Right ventricle myocardium superior (tissue), 1 donor: Measurements from ENCODE around the gene CEP72. TPM values are rescaled to one million over a fixed set of nuclear protein-coding genes. Genes with fewer than 3 reads are reported as not detected.

Source experiments
- ATAC-seq: fragments of 200-7000 bp; cut with Tn5 transposase; one replicate; pipeline ENCODE4 v1.9.1; 2020; ENCODE audit warnings: mild to moderate bottlenecking; ENCODE audit not compliant: poor library complexity
- DNase-seq: peaks from one replicate; pipeline ENCODE4 v3.0.0-alpha.2; 2020
- intact Hi-C: fragments of 100-400 bp; cut with DNase I; formaldehyde crosslinking; loops from one replicate; pipeline ENCODE4 v1.11.2; 2022
- total RNA-seq: library from RNA; stranded (reverse); fragmentation: NEBNext Ultra II Directional; extraction: Animal tissue kit (Norgen Biotek cat#: 25700); gene quantifications from one replicate; pipeline ENCODE4 v1.2.1, GENCODE V29; 2021
- donor health status: DM: no; HTN: yes; CAD: no; lungs with severe emphysema.

CEP72 gene
- total RNA-seq, 1 donor from 2014 or later = 1.7 TPM

DNA sequence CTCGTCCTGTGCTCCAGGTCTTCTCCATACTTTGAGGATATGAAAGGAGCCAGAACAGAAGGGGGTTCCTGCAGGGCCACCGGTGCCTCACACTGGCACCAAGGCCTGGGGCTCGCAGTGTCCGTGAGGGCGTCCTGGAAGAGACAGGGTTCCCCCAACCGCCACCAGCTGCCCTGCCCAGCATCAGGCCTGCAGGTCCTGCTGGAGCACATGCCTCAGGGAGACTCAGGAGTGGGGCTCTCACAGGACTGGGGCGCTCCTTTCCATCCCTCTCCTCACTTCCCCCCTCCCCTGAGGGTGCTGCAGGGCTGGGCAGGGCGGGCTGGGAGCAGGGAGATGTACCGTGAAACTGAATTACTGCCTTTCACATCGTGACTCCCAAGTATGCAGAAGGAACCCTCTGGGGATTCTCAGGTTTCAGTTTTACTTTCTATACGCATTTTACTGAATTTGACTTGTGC, 31.7 kb downstream of the CEP72 start:
- intact Hi-C loops = no loop called here
- no peak for DNase-seq
- no peak for ATAC-seq

DNA sequence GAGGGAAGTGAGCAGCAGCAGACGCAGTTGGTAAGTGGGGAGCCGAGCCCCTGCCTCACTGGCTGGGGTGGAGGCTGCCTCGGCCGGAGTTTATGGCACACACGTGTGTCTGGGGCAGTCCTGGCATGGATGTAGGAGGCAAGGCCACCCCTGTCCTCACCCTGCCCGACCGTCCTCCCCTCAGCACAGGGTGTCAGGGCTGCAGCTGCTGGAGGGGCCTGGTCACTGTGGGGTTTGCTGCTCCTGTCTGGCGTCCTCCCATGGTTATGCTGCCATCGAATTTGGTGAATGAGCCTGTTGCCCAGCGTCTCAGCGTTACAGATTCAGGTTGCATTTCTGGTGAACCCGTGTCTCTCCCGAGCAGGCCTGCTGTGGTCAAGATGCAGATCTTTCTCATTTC, 32.4 kb downstream of the CEP72 start:
- no peak for ATAC-seq
- intact Hi-C loops = no loop called here
- no peak for DNase-seq

DNA sequence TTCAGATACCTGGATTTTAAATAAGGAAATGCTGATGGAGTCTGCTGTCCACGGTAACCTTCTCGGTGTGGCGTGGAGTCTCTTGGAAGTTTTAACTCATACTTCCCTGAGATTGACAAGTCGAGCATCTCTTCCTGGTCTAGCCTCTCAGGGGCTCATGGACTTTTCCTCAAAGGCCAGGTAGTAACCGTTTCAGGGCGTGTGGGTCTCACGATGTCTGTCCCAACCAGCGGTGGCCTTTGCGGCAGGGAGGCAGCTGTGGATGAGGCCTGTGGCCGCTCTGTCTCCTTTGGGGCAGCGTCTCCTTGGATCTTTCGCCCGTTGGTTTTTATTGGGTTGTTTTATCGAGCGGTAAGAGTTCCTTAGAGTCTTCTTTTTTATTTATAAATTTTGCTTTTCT, 32.8 kb downstream of the CEP72 start:
- ATAC-seq = no peak
- DNase-seq = no peak
- intact Hi-C loops = no loop called here

DNA sequence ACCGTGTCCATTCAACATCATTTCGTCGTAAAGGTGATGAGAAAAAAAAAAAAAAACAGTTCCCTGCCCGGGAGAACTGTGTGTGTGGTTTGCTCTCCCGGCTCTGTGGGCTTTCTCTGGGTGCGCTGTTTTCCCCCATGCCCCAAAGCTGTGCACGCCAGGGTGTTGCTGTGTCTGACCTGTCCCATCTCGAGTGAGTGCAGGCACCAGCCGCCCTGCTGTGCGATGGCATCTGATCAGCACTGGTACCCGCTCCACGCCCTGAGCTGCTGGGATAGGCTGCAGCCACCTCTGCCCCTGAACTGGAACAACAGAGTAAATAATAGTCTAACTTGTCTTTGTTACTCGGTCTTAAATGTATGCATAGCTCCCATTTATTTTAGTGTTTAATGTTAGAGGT, 33.3 kb downstream of the CEP72 start:
- ATAC-seq (no peak), DNase-seq (no peak)
- intact Hi-C loops = no loop called here

DNA sequence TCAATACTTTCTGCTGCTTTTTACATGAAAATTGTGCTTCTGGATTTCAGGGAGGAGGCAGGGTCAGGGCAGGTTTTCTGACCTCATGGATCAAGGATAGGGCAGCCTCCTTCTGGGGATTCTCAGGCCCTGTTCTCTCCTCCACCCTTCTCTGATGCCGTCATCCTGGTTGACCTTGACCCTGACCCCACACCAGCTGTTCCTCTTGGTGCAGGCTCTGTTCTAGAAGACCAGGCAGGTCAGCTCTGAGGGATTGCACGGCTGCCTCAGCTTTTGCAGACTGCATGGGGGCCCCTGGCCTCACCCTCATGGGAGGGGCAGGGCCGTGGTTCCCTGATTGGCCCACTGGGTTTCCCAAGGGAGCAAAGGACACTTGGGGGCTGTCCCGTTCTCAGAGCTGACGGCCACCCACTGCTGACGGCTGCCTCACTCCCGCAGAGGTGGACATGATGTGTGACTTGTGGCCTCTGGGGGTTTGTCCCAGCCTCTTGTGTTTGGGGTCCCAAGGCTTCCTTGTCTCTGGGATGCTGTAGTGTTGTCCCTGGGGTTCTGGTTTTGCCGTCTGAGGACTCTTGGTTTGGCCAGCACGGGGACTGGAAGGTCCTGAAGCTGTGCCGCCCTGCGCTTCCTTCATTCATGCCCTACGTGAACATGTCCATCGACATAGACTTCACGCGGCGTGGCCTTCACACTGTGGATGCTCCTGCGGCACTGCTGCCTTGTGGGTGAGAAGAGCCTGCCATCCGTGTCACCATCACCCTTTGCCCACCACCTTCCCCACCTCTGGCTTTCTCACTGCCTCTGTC, 34.5 kb downstream of the CEP72 start:
- intact Hi-C loops = no loop called here
- ATAC-seq (no peak), DNase-seq (no peak)

DNA sequence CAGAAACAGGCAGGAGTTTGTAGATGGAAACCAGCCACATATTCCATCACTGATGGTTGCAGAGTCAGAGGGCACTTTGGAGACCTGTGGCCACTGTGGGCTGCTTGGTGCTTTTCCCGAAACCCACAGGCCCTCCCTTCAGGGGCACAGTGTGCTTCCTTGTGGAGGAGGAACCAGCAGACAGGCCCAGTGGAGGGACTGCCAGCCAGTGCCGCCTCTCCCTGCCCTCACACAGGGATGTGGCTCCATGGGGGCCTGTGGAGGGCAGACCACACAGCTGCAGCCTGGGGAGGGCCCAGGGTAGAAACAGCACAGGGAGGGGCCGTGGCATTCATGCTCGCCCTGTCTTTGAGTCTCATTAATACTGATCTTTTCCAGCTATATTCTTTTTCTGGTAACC, 35.2 kb downstream of the CEP72 start:
- no peak for ATAC-seq
- intact Hi-C loops = no loop called here
- DNase-seq = no peak

DNA sequence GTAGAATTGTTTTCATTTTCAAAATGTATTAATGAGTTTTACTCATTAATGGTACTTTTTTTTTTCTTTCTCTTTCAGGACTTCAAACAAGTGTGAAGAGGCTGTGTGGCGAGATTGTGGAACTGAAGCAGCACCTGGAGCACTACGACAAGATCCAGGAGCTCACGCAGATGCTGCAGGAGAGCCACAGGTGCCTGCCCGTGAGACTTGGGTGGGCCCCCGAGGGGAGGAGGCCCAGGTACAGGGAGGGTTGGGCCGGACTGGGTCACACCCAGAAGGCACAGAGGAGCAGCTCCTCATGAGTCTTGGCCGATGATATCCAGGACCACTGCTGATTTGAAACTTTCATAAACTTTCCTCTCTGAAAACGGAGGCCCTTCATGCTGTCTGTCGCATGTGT, 35.6 kb downstream of the CEP72 start:
- intact Hi-C loops = no loop called here
- DNase-seq = no peak

DNA sequence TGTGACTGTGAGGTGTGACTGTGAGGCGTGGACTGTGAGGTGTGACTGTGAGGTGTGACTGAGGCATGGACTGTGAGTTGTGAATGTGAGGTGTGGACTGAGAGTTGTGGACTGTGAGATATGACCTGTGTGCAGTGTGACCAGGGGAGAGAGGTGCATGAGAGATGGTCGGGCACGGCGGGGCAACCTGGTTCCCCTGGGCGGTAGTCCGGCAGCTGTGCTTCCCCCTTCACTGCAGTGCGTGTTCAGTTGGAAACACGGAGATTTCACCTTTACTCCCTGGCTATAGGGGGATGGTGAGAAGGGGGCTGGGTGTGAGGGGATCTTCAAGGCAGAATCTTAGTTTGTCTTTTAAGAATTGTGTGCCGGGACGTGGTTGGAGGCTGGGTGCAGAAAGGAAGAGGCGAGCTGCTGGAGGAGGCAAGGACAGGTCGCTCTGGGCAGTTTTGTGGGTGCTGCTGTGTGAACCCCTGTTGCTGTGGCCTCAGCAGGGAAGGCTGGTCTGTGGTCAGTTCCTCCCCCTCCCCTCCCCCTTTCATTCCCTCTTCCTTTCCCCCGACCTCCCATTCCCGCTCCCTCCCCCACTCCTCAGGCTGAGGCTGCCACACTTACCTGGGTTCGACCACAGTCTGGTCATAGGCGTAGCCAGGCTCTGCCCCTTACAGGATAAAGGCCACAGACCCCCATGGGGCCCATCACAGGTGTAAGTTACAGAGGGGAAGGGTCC, 39.3 kb downstream of the CEP72 start:
- ATAC-seq (no peak), DNase-seq (no peak)
- intact Hi-C loops = no loop called here

More for the DNA sequence above, 35.6 kb downstream of the CEP72 start:
- ATAC-seq = no peak

DNA sequence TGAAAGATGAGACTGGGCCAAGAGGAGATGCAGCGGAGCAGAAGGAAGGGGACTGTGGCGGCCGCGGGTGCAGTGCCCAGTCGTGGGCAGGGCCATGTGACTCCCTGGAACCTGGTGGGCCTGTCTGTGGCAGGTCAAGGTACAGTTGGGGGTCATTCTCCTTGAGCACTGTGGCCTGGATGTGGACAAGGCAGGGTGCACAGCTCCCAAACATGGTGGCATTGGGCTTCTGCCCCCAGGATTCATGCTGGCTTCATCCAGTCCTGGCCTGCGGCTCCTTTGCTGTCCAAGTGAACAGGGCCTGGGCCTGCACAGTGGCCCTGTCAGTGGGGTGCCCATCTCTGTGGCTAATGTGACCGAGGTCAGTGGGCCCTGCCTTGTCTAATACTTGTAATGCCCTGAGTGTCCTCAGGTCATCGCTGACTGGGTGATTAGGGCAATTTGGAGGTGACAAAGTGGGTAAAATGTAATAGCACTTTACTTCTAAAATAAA, 39.9 kb downstream of the CEP72 start:
- no peak for ATAC-seq
- intact Hi-C loops = no loop called here
- no peak for DNase-seq

DNA sequence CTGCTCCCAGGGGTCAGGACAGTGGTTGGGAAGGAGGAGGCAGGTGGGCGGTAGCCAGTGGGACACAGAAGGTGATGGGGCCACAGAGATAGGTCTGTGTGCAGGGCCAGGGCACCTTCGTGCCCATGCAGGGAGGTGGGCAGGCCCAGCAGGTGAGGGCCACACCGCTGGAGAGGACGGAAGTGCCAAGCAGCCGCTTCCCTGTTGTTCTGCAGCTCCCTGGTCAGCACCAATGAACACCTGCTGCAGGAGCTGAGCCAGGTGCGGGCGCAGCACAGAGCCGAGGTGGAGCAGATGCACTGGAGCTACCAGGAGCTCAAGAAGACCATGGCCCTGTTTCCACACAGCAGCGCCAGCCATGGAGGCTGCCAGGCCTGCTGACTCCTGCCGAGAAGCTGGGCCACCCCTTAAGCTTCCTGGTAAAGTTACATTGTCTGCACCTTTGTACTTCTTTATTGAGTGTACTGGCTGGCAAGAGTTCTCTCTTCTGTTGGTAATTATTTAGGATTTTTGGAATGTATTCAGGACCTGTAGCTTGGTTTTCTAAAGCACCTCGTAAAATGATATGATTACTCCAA, 40.7 kb downstream of the CEP72 start:
- intact Hi-C loops = no loop called here
- no peak for DNase-seq
- ATAC-seq = no peak

DNA sequence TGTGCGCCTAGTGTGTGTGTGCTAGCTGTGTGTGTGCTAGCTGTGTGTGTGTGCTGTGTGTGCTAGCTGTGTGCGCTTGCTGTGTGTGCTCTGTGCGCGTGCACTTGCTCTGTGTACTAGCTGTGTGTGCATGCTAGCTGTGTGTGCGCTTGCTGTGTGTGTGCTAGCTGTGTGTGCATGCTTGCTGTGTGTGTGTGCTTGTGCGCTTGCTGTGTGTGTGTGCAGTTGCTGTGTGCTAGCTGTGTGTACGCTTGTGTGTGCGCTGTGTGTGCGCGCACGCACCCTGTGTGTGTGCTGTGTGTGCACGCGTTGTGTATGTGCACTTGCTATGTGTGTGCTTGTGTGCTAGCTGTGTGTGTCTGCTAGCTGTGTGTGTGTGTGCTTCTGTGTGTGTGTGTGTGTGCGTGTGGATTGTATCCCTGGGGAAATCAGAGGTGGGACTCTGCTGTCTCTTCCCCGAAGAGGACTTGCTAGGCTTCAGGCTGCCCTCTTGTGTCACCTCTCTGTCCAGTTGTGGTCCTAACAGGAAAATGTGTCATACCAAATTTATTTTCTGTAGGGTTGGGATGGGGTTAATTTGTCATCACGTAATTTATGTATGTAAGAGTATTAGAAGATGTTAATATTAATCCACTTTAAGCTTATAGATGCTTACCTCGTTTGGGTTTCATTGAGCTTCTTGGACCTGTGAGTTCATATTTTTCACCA, 42.1 kb downstream of the CEP72 start:
- ATAC-seq = no peak
- DNase-seq = no peak

DNA sequence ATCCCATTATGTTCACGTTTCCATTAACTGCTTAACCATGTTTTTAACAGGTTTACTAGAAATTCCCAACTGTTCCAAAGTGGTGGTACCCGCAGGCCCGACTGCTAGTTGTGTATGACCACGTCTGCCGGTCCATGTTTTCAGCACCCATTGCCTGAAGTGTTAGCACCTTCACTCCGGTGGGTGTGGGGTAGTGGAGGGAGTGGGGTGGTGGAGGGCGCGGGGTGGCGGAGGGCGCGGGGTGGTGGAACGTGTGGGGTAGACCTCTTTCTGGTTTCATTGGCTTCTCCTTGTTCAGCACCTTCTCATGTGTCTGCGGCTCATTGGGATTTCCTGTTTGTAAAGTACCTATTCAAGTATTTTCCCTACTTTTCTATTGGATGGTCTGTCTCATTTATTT, 43.3 kb downstream of the CEP72 start:
- DNase-seq = no peak
- no peak for ATAC-seq
- intact Hi-C loops = no loop called here

More for the DNA sequence above, 42.1 kb downstream of the CEP72 start:
- intact Hi-C loops = no loop called here

DNA sequence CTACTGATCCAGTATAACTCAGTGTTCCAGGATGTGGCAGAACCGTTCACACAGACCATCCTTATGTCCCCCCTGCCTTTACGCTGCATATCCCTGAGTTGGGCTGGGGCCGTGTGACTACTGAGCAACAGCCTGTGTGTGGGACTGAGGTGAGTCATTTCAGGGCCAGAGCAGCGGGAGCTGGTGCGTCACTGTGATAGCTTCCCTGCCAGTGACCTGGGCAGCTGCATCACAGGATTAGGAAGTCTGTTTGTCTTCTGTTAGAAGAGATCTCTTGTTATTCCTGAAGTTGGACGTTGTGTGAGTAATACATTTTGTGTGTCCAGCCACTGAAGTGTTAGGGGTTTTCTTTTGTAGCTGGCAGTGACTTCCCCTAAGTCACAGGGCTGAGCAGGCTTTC, 45.4 kb downstream of the CEP72 start:
- no peak for ATAC-seq
- peak; percentile 17 for DNase-seq
- intact Hi-C loops = no loop called here

DNA sequence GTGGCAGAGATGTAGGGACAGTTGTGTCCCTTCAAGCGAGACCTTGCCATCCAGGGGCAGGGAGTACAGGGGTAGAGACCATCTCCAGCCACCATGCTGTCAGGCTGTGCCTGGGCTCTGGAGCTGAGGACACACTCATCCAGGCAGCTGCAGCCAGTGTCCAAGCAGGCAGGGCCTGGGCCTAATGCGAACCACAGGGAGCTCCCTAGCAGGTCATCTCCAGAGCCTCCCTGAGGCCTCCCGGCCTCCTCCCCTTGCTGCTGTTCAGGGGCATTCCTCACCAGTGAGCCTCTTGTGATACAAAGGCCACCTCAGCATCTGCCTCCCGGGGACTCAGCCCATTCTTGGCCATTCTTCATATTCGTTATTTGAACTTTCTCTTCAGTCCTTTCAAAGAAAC, 46.0 kb downstream of the CEP72 start:
- DNase-seq (peak; percentile 30), ATAC-seq (peak; percentile 10)
- intact Hi-C loops = no loop called here

DNA sequence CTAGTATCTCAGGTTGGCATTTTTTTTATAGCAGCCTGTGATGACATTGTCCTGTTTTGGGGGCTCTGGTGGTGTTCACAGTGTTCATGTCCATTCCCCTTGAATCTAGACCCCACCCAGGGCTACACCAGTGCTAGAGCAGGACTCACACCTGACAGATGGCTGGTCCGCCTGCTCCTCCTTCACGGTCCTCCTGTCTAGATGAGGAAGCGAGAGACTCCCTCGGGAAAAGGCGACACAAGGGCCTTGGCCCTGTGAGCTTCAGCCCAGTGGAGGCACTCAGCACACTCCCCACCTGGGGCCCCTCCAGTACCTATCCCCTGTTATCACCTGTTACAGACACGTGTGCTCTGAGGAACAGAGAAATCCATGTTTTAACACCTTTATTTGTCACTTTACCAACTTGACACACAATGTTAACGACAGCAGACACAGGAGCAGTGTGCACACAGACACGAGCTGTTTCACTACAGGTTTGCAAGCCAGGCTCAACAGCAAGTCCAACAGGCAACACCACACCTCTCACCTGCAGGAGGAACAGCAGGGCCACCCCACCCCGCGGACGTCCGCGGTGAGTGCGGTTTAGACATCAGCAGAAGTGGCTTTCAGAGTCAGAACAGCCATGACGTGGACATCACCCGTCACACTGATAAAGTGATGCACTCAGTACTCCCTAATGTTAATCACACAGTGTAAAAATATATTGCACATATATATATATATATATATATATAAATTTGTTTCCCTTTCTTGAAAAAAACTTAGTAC, 47.5 kb downstream of the CEP72 start:
- DNase-seq = peak; percentile 24
- ATAC-seq = no peak
- intact Hi-C loops = no loop called here

DNA sequence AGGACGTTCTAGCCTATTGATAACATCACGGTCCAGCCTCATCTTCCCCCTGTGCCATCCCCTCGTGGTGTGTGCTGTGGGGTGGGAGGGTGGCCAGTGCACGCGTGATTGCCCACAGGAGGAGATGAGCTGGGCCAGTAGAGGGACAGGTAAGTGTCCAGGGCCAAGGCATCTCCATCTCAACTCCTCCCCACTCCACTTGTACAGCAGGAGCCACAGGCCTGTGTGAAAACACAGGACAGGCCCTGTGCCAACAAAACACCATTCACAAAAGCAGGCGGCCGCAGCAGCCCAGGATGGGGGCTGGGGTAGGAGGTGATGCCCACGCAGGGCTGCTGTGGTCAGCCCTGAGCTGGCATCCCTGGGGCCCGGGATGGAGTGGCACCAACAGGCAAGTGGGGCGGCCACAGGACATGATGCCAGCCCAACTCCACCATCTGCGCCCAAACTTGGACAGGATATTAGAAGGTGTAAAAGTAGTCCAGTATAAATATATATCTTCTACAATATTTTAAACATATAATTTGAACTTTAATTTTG, 48.4 kb downstream of the CEP72 start:
- ATAC-seq (no peak), DNase-seq (peak; percentile 25)
- intact Hi-C loops = no loop called here

DNA sequence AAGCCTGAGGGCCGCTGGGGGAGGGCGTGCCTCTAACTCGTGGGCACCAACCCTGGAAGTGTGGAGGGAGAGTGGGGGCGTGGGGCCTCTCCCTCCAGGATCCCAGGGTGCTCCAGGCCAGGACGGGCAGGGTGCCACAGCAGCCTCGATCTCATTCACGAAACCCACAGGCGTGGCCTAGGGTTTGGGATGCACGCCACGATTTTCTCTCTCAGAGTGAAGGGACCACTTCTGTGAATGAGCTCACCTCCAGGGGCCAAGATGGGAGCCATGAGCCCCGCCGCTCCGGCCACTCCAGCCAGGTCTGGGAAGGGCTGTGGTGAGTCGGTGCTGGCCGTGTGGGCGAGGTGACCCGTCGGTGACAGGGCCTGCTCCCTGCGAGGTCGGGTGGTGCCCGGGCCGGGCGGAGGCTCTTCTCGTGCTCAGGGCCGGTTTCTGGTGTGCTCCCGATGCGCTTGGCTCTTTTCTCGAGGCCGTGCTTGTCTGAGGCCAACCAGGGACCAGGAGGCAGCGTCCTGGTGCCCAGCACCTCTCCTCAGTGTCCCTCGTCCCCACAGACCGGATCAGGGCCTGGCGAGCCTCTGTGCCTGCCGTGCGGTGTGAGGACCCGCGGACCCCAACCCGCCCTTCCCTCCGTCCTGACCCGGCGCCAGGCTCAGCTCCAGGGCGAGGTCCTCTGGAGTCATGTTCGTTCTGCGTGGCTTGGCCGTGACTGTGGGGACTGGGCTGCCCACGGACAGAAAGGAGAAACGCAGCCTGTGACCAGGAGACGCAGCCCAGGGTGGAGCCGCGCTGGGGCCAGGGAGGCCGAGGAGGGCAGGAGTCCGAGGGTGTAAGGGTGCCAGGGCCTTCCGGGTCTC, 50.0 kb downstream of the CEP72 start:
- intact Hi-C loops = no loop called here
- ATAC-seq = no peak

More for the DNA sequence above, 50.0 kb downstream of the CEP72 start:
- DNase-seq = peak; percentile 38
